Stomach (tissue), 4 donors: ENCODE measurements around the gene PRKD1.

Experiments used
- POLR2A ChIP-seq, 4 donors: fragments of 450-650 bp; IDR thresholded peaks; one replicate each; pipeline ENCODE4 v1.6.1; 2016; ENCODE audit warnings: antibody characterized with exemption in 4 of 4, control low read depth in 2 of 4, mild to moderate bottlenecking in 1 of 4, moderate library complexity in 1 of 4
- POLR2AphosphoS5 ChIP-seq, 3 donors: sonication (generic); formaldehyde crosslinking; IDR thresholded peaks; one replicate each; pipeline ENCODE4 v1.6.1; 2016; ENCODE audit warnings: antibody characterized with exemption in 3 of 3

DNA sequence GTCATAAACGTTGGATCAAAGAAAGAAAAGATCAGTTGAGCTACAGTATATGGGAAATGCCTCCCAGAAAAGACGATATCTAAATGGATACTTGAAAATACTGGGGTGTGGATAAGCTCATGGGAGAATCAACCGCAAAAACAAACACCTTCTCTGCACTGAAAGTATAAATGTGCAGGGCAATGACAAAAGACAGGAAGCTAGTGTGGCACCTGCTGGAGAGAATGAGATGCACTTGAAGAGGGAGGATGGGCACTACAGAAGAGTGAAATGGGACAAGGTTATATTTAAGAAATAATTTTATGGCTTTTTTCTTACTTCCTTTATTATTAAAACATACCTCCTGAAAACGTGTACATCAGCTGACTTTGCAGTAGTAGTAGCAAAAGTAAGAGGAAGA is 153.7 kb downstream of the PRKD1 start:
- TF ChIP-seq POLR2AphosphoS5 (IDR thresholded peaks at IDR 0.05) (no peak), POLR2A (IDR thresholded peaks at IDR 0.05) (no peak)
